ENCODE results near the gene ETS2. TPM values are rescaled to one million over a fixed set of nuclear protein-coding genes. Genes with fewer than 3 reads are reported as not detected.

The ETS2 gene
- total RNA-seq, 2 donors from 2014 or later, result 31.4 to 37.2 TPM

DNA sequence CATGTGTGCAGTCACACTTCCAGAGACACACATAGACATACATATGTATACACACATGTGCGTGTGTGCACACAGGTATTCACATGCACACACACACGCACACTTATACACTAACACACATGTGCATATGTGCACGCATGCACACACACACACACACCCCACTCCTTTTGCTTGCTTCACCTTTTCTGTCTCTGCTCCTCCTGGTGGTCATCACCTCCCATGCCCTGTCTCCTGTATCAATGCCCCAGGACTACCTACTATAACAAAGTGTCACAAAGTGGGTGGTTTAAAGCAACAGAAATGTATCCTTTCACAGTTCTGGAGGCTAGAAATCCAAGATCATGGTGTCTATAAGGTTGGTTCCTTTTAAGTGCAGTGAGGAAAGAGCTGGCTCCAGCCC lies 27.4 kb downstream of the ETS2 start:
- TF ChIP-seq, protein P1, sequence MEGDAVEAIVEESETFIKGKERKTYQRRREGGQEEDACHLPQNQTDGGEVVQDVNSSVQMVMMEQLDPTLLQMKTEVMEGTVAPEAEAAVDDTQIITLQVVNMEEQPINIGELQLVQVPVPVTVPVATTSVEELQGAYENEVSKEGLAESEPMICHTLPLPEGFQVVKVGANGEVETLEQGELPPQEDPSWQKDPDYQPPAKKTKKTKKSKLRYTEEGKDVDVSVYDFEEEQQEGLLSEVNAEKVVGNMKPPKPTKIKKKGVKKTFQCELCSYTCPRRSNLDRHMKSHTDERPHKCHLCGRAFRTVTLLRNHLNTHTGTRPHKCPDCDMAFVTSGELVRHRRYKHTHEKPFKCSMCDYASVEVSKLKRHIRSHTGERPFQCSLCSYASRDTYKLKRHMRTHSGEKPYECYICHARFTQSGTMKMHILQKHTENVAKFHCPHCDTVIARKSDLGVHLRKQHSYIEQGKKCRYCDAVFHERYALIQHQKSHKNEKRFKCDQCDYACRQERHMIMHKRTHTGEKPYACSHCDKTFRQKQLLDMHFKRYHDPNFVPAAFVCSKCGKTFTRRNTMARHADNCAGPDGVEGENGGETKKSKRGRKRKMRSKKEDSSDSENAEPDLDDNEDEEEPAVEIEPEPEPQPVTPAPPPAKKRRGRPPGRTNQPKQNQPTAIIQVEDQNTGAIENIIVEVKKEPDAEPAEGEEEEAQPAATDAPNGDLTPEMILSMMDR (IDR thresholded peaks at IDR 0.05), result no peak

DNA sequence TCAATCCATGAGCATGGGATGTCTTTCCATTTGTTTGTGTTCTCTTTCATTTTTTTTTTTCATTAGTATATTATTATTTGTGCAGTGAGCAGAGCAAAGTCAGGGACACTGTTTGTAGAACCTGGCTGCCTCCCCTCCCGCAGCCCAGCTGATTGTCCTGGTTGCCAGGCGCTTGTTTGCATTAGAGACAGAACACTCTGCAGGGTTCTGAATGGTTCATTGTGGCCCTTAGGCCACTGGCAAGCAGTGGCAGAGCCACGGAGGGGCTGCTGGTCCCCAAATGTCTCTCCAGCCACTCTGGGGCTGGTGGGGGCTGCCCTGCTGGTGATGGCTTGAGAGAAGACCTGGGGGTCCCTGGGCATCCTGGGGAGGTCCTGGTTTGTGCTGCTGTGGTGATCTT lies 29.0 kb downstream of the ETS2 start:
- TF ChIP-seq, protein P1 (IDR thresholded peaks at IDR 0.05), result no peak
- no peak for DNase-seq (ENCODE audit: low spot score)
- Histone ChIP-seq H3K9me3 (no peaks in the 10 kb centered on the region), H3K27ac (no peak overlapping the region), H3K4me1 (peaks cover 0 to 6% of the 10 kb centered on the region in 2 donors), H3K36me3 (no peaks in the 10 kb centered on the region), H3K4me3 (no peak overlapping the region), H3K27me3 (no peaks in the 10 kb centered on the region)

More for the DNA sequence above, 27.4 kb downstream of the ETS2 start:
- no peak overlapping the region for H3K27ac ChIP-seq
- no peaks in the 10 kb centered on the region for H3K9me3 ChIP-seq
- H3K4me1 ChIP-seq, result peaks cover 0 to 6% of the 10 kb centered on the region in 2 donors
- no peaks in the 10 kb centered on the region for H3K36me3 ChIP-seq
- H3K4me3 ChIP-seq, result no peak overlapping the region
- DNase-seq (ENCODE audit: low spot score), result no peak
- no peaks in the 10 kb centered on the region for H3K27me3 ChIP-seq

- DNase-seq (ENCODE audit: low spot score), result no peak
- H3K4me3 ChIP-seq, result no peak overlapping the region
- TF ChIP-seq, protein P1 (IDR thresholded peaks at IDR 0.05), result no peak
- H3K27me3 ChIP-seq, result no peaks in the 10 kb centered on the region
- no peaks in the 10 kb centered on the region for H3K9me3 ChIP-seq
- no peaks in the 10 kb centered on the region for H3K36me3 ChIP-seq
- H3K27ac ChIP-seq, result no peak overlapping the region
- H3K4me1 ChIP-seq, result no peaks in the 10 kb centered on the region
Measured at GRCh38 chr21:38837806-38838461, 32.2 kb downstream of the ETS2 start.

DNA sequence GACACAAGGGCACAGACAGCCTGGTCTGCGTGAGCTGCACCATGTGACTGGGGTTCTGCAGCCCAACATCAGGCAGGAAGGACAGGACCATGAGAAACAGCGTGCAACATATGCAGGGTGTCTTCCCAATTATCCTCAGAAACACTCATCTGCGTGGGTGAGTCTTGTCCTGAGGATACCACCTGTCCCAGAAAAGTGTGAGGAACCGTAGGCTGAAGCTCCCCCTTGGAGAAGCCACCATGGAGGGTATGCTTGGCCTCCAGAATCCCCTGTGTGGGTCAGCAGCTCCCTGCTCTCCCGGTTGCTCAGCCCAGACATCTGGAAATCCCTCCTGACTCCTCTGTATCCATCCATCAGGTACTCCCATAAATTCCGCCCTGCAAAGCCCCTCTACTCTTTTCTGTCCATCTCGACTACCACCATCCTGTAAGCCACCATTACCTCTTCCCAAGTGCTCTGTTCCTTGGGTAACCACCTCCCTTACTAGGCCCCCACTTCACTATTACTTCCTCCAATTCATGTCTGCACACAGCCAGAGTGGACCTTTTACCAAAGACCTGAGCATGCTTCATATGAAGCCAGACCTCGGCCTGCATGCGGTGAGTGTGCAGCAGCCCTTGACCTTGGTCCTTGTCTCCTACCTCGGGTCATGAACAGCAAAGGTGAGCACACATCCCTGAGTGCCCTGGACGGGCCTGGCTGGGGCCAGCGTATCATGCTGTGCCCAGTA lies 33.0 kb downstream of the ETS2 start:
- H3K27me3 ChIP-seq, result no peaks in the 10 kb centered on the region
- no peaks in the 10 kb centered on the region for H3K9me3 ChIP-seq
- H3K4me1 ChIP-seq, result no peaks in the 10 kb centered on the region
- DNase-seq (ENCODE audit: low spot score), result peak; percentile 52
- TF ChIP-seq, protein P1 (IDR thresholded peaks at IDR 0.05), result no peak
- H3K27ac ChIP-seq, result no peak overlapping the region
- no peak overlapping the region for H3K4me3 ChIP-seq
- no peaks in the 10 kb centered on the region for H3K36me3 ChIP-seq

DNA sequence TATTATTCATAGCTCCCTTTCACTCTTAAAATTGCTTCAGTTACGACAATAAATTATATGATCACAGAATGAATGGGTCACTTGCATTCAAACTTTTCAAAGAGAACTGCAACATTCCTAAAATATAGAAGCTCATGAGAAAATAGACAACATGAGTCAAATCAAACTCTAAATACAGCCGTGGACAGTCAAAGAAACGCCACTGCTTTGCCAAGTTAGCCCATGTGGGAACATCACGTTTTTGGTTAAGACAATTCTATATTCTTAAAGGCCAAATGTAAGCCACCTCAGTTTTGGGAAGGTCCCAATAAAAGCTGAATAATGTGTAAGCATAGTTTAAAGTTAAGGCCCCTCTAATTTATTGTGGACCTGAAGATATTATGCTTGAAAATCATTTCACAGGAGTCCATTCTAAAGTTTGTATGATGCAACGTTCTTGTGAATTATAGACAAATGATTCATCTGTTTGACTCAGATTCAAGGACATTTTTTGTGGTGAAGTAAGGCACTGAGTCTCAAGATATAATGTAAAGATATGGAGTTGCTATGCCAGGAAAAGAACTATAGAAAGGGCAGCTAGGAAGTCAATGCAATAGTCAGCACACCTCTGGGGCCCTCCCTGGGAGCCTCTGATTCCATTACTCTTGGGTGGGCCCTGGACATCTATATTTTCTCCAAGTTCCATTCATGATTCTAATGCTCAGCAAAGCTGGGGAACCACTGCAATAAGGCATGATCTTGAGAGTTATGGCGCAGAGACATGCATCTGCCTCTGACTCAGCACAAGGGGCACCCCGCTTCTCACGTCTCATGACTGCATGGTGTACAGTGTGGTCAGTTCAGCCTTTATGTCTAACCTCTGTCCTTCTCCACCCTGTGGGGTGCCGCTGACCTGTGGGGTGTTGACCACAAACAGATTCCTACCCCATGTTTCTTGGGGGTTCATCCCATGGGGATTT lies 33.9 kb downstream of the ETS2 start:
- H3K36me3 ChIP-seq, result no peaks in the 10 kb centered on the region
- no peak overlapping the region for H3K4me3 ChIP-seq
- peak; percentile 55 for DNase-seq (ENCODE audit: low spot score)
- no peaks in the 10 kb centered on the region for H3K27me3 ChIP-seq
- no peaks in the 10 kb centered on the region for H3K4me1 ChIP-seq
- H3K9me3 ChIP-seq, result no peaks in the 10 kb centered on the region
- TF ChIP-seq, protein P1 (IDR thresholded peaks at IDR 0.05), result no peak
- no peak overlapping the region for H3K27ac ChIP-seq

All from right atrium auricular region (tissue), 2 donors.